ENCODE measurements around the gene THADA. TPM values are rescaled to one million over a fixed set of nuclear protein-coding genes. Genes with fewer than 3 reads are reported as not detected.

THADA gene
- total RNA-seq, 2 donors from 2014 or later = 41.1 to 54.3 TPM

DNA sequence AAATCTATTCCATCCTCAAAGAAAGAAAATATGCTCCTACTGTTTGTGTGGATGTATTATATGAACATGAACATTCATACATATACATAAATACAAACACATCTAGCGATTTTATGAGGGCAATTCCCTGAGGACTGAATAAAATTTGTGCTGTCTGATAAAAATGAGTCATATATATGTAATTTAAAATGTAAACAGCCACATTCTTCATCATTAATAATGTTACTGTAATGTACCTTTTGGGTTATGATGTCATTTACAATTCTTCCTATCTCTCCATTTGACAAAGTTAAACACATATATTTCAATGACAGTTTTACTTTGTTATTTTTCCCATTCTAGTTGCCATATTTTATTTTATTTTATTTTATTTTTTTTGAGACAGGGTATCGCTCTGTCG lies 278.2 kb downstream of the THADA start:
- TF ChIP-seq, protein P1, sequence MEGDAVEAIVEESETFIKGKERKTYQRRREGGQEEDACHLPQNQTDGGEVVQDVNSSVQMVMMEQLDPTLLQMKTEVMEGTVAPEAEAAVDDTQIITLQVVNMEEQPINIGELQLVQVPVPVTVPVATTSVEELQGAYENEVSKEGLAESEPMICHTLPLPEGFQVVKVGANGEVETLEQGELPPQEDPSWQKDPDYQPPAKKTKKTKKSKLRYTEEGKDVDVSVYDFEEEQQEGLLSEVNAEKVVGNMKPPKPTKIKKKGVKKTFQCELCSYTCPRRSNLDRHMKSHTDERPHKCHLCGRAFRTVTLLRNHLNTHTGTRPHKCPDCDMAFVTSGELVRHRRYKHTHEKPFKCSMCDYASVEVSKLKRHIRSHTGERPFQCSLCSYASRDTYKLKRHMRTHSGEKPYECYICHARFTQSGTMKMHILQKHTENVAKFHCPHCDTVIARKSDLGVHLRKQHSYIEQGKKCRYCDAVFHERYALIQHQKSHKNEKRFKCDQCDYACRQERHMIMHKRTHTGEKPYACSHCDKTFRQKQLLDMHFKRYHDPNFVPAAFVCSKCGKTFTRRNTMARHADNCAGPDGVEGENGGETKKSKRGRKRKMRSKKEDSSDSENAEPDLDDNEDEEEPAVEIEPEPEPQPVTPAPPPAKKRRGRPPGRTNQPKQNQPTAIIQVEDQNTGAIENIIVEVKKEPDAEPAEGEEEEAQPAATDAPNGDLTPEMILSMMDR (IDR thresholded peaks at IDR 0.05) = no peak
- no peak for TF ChIP-seq POLR2AphosphoS5 (IDR thresholded peaks at IDR 0.05)
- no peak for TF ChIP-seq POLR2A (IDR thresholded peaks at IDR 0.05)
- Histone ChIP-seq H3K9me3 (no peaks in the 10 kb centered on the region), H3K4me1 (replicated peaks) (peaks cover 13% of the 10 kb centered on the region), H3K27ac (no peak overlapping the region), H3K4me3 (no peak overlapping the region), H3K27me3 (replicated peaks; ENCODE audit: insufficient read depth) (no peaks in the 10 kb centered on the region), H3K36me3 (no peaks in the 10 kb centered on the region)
- intact Hi-C loops (cut with DNase I) = no loop called here
- DNase-seq (ENCODE audit: low spot score) = no peak
- 91% methylated on average over 3 of the region's 3 CpGs for WGBS

DNA sequence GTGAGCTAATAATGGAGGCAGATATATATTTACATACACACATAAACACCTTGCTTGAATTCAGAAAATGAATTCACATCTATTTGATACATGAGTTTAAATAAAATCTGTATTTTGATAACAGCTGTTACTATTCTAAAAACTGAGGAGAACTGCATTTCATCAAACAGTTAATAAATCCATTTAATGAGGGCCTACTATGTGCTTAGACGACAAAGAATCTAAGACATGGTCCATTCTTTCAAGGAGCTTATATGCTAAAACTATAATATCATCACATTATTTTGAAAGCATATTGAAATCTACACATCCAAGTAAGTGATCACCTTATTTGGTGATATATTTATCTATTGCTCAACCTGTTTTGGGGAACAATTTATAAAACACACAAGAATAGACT lies 278.6 kb downstream of the THADA start:
- Histone ChIP-seq H3K4me1 (replicated peaks) (peaks cover 13% of the 10 kb centered on the region), H3K9me3 (no peaks in the 10 kb centered on the region), H3K27ac (no peak overlapping the region), H3K27me3 (replicated peaks; ENCODE audit: insufficient read depth) (no peaks in the 10 kb centered on the region), H3K36me3 (no peaks in the 10 kb centered on the region), H3K4me3 (no peak overlapping the region)
- 84% methylated on average over 1 of the region's 1 CpG for WGBS
- DNase-seq (ENCODE audit: low spot score) = no peak
- intact Hi-C loops (cut with DNase I) = no loop called here
- no peak for TF ChIP-seq POLR2A (IDR thresholded peaks at IDR 0.05)
- TF ChIP-seq, protein P1 (IDR thresholded peaks at IDR 0.05) = no peak
- TF ChIP-seq POLR2AphosphoS5 (IDR thresholded peaks at IDR 0.05) = no peak

DNA sequence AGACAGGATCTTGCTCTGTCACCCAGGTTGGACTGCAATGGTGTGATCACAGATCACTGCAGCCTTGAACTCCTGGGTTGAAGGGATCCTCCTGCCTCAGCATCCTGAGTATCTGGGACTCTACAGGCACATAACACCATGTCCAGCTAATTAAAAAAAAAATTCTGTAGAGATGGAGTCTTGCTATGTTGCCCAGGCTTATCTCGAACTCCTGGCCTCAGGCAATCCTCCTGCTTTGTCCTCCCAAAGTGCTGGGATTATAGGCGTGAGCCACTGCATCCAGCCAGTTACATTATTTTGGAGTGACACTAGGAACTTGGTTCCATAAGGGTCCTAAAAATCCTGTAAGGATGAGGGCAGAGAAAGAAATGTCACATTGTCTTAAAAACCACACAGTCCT lies 280.4 kb downstream of the THADA start:
- intact Hi-C loops (cut with DNase I) = no loop called here
- WGBS = 100% methylated on average over 2 of the region's 2 CpGs
- no peak overlapping the region for H3K27ac ChIP-seq

DNA sequence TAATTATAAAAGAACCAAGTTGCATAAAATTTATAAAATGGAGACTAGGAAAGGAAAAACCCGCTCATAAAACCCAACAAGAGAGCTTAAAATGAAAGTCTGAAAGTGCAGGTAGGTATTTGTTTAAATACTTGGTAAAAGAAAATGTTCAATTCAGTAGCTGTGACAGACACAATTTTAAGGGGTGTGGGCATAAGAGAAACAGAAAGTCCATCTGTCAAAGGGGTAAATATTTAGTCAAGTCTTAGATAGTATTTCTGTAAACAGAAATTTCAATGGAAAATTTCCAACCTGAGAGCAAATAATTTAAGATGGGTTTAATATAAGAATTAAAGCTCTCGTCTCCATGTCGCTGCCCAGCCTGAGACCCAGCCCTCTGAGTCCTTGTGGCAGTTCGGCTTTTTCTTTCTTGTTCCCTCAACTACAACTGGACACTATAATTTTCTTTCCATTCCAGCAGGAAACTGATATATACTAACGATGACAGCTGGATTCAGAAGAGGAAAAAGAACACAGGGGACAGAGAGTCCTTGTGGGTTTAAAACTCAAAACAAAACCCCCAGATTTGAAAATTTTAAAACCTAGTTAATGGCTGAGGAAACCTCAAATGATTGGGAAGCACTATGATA lies 281.4 kb downstream of the THADA start:
- TF ChIP-seq POLR2AphosphoS5 (IDR thresholded peaks at IDR 0.05) (peak; percentile 10), POLR2A (IDR thresholded peaks at IDR 0.05) (no peak)
- TF ChIP-seq, protein P1 (IDR thresholded peaks at IDR 0.05) = no peak
- intact Hi-C loops (cut with DNase I) = no loop called here
- Histone ChIP-seq H3K4me3 (no peak overlapping the region), H3K9me3 (no peaks in the 10 kb centered on the region), H3K27ac (peak overlapping the region; percentile 69 to 75), H3K36me3 (no peaks in the 10 kb centered on the region), H3K4me1 (replicated peaks) (peaks cover 13% of the 10 kb centered on the region), H3K27me3 (replicated peaks; ENCODE audit: insufficient read depth) (no peaks in the 10 kb centered on the region)
- 53% methylated on average over 5 of the region's 5 CpGs for WGBS
- DNase-seq (ENCODE audit: low spot score) = no peak

More for the DNA sequence above, 280.4 kb downstream of the THADA start:
- Histone ChIP-seq H3K27me3 (replicated peaks; ENCODE audit: insufficient read depth) (no peaks in the 10 kb centered on the region), H3K4me1 (replicated peaks) (peaks cover 13% of the 10 kb centered on the region), H3K4me3 (no peak overlapping the region), H3K36me3 (no peaks in the 10 kb centered on the region), H3K9me3 (no peaks in the 10 kb centered on the region)
- no peak for DNase-seq (ENCODE audit: low spot score)
- TF ChIP-seq, protein P1 (IDR thresholded peaks at IDR 0.05) = no peak
- TF ChIP-seq POLR2AphosphoS5 (IDR thresholded peaks at IDR 0.05) = no peak
- no peak for TF ChIP-seq POLR2A (IDR thresholded peaks at IDR 0.05)

DNA sequence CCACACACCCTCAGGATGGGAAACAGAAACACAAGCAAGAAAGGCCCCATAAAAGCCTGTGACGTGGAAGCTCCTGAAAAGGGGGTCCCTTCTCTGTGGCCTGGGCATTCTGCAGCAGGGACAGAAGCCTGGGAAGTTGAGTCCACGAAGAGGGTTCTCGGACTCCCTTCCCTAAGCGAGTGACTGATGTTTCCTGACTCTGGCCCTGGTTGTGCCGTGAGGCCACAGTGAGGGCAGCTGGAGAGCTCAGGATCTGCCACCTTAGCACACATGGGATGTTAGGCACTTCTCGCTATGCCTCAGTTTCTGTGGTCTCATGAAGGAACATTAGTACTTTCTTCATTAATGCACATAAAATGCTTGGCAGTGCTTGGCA lies 282.2 kb downstream of the THADA start:
- peak overlapping the region; percentile 69 to 75 for H3K27ac ChIP-seq
- 80% methylated on average over 6 of the region's 6 CpGs for WGBS
- H3K27me3 ChIP-seq (replicated peaks; ENCODE audit: insufficient read depth) = no peaks in the 10 kb centered on the region
- H3K4me1 ChIP-seq (replicated peaks) = peaks cover 13% of the 10 kb centered on the region
- DNase-seq (ENCODE audit: low spot score) = no peak
- no peaks in the 10 kb centered on the region for H3K9me3 ChIP-seq
- H3K4me3 ChIP-seq = no peak overlapping the region
- intact Hi-C loops (cut with DNase I) = no loop called here
- no peak for TF ChIP-seq POLR2AphosphoS5 (IDR thresholded peaks at IDR 0.05)
- H3K36me3 ChIP-seq = no peaks in the 10 kb centered on the region
